NCI-H446 treated with DMSO at 0.1 percent for 48 hours (cell line): Measurements from ENCODE around the gene MISFA.
"Not testable (repeated sequence)": the region's sequence is repeated elsewhere in the genome, so short reads cannot be mapped to it uniquely, and the experiment has no call there.

ENCODE experiments used
- DNase-seq: peaks from one replicate; lab custom pipeline; 2025; lab: John Stamatoyannopoulos, UW

The MISFA gene

DNA sequence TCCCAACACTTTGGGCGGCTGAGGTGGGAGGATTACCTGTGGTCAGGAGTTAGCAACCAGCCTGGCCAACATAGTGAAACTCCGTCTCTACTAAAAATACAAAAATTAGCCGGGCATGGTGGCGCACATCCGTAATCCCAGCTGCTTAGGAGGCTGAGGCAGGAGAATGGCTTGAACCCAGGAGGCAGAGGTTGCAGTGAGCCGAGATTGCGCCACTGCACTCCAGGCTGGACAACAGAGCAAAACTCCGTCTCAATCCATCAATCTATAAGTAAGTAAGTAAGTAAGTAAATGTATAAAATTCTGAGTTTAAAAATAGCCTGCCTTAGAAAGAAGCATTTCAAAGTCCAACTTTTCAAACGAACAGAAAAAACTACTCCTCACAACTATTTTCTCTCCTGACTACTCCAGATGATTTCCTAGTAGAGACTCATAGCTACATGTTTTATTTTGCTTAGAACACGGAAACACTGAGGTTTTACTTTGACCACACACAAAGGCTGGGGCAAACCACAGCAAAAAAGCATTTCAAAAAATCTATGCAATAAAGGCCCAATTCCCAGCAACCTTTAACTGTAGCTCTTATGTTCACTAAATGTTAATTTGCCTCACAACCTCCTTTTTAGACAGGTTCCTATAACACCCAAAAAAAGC lies 18.2 kb downstream of the MISFA start:
- DNase-seq, result no peak

DNA sequence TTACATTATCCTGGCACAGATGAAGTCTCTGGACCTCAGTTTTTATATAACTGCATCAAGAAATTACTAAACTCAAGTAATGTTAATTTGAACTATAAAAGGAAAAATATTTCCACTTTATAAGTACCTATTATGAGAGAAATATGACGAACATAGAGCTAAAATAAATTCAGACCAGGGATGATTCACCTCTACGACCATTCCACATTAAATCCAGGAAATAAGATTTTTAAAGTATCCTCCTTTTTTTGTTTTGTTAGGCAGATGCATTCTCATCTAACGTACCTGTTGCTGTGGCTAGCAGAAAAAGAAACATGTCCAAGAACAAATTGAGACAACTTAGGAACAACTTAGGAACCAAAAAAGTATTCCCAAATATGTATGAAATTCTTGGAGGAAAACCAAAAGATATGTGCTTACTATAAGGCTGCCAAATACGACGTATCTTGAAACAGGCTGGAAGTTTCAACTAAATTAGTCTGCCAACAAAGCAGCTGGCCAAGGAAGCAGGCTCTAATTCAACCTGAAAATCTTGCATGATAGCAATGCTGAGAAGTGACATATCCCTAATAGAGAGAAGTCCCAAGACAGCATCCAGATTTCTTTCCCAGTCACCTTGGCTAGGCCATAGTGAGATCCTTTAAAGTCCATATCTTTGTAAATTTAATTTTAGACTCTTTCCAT lies 18.9 kb downstream of the MISFA start:
- DNase-seq, result no peak

GRCh38 chr11:18623707-18624106 lies 24.1 kb downstream of the MISFA start:
- no peak for DNase-seq

DNA sequence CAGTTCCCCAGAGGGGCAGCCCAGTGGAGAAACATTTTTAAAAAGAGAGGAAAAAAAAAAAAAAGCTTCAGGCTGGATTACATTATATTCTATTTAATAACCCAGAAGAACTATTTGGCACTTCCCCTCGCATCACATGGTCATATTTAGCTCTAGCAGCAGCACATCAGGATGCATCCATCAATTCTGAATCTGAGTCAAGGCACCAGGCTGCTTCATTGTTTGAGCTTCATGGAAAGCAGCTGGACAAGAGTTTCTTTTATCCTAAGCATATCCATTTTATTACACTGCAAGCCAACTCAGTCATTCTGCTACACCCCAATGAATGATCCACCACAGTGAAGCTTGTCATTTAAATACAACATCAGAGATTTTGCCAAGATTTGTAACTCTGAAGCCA lies 24.6 kb downstream of the MISFA start:
- no peak for DNase-seq

DNA sequence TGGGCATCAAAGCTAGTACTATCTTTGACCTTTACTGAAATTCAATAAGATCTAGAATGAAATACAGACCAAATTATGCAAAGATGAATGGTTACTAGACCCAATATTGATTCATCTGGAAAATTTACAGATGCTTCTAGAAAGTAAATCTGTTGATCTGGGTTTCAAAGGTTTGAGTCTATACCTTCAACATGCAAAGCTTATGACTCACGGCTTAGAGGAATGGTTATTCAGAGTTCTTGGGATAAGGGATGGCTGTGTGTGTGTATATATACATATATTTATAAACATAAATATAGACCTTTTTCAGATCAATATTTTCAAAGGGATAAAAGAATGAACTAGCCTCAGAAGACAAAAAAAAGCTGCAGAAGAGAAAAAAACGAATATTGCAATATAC lies 33.3 kb downstream of the MISFA start:
- no peak for DNase-seq

DNA sequence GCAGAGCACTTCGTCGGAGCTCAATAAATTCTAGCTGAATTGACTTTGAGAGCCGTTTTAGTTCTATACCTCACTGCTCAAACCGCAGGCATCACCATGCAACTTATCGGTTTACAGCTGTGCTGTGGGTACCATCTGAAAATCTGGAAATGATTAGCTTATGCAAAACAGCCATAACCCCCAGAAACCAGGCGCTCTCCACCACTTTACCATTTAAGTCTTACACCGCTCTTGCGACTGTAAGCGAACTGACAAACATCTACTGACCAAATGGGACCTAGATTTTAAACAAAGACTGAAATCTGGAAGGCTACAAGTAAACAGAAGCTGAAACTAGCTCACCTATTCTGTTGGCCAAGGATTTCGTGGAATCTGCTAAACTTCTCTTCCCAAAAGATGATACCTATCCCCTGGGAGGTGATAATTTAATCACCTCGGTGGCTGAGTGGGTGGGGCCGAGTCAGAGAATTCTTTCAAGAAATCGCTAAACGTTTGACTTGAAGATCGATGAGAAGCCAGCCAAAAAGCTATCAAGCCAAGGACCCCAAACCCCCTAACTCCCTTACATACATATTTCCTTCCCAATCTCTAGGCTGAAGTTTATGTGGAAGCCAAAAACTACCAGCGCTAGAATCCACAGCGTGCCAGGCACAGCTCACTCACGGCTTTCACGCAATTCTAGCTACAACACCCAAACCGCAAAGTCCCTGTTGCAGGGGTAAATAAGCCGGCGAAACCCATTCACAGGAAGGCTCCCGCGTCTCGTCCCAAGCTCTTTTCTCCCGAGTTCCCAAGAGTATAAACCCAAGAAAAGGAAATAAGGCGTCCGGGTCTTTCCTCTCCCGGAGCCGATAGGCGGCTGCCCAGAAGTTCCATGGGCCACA lies 33.9 kb downstream of the MISFA start:
- no peak for DNase-seq

- peak; percentile 98 for DNase-seq
Observed at GRCh38 chr11:18634140-18635032, 34.8 kb downstream of the MISFA start, which contains the start of gene SPTY2D1. Gene SPTY2D1, minus strand, starts transcription at chr11:18634342. Its CDS starts 85 bp downstream, at chr11:18634257.

GRCh38 chr11:18641677-18642076 lies 42.1 kb downstream of the MISFA start:
- DNase-seq, result no peak

DNA sequence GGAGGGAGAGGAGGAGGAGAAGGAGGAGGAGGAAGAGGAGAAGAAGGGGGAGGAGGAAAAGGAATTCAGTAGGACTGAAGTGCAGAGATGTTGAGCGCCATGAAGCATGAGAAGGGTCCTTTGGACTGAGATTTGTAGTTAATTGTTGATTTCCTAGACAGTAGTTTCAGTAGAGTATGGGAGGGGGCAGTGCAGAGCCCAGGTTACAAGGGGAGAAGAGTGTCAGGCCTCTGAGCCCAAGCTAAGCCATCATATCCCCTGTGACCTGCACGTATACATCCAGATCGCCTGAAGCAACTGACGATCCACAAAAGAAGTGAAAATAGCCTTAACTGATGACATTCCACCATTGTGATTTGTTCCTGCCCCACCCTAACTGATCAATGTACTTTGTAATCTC lies 43.4 kb downstream of the MISFA start:
- not testable (repeated sequence) for DNase-seq

DNA sequence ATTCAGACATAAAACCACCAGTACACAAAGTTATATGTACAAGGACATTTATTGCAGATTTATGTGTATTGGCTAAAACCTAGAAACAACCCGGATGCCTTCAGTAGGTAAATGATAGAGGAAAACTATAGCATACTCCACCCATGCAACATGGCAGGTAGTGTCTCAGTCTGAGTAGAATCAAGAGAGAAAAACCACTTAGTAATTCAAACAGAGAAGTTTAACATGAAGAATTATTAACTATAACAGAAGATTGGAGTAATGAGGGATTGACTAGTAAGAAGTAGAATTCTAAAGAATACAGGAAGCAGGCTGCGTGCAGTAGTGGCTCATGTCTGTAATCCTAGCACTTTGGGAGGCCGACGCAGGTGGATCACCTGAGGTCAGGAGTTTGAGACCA lies 50.8 kb downstream of the MISFA start:
- DNase-seq, result no peak

GRCh38 chr11:18650859-18651557 lies 51.4 kb downstream of the MISFA start:
- DNase-seq, result peak; percentile 17
